Endothelial cell of umbilical vein (primary cell): ENCODE data around the gene SF3B4. TPM values are rescaled to one million over a fixed set of nuclear protein-coding genes. Genes with fewer than 3 reads are reported as not detected.
A peak's percentile ranks its signal among the peaks of the same experiment; 100 is the strongest.

Source experiments
- BruUV-seq: library from RNA; stranded (reverse); fragments of 400-500 nt; replicated peaks from 2 replicates; lab custom pipeline; 2021; lab: Mats Ljungman, UMichigan
- CTCF ChIA-PET: fragments of 300-600, 350-600 bp; sonication (Branson Sonifier 250); formaldehyde crosslinking; loops from one replicate; lab custom pipeline; 2021; ENCODE audit warnings: antibody characterized with exemption, inconsistent platforms; lab: Charles Lee
- POLR2A ChIA-PET: fragments of 300-600, 350-600 bp; sonication (Branson Sonifier 250); formaldehyde crosslinking; loops from one replicate; lab custom pipeline; 2021; ENCODE audit warnings: antibody characterized with exemption, inconsistent platforms; lab: Charles Lee
- DNase-seq: peaks from one replicate; pipeline ENCODE4 v3.0.0-alpha.2; 2011; ENCODE audit warnings: low read depth, low spot score
- FAIRE-seq: peaks from 2 replicates; lab custom pipeline; 2011; peaks lifted over from hg19 to GRCh38; lab: Jason Lieb, UNC
- H2AFZ ChIP-seq: 2 replicates; pipeline ENCODE4 v1.6.0; 2012; ENCODE audit warnings: low read depth, low read length, control low read depth, inconsistent platforms
- H3K27ac ChIP-seq: 2 replicates; pipeline ENCODE4 v1.5.1; 2011; ENCODE audit warnings: low read depth, mild to moderate bottlenecking, control low read depth, low read length, moderate library complexity; ENCODE audit not compliant: insufficient read depth
- H3K27me3 ChIP-seq, 2 experiments: 2 replicates each; pipeline versions ENCODE4 v1.6.0 to v1.6.1; 2011; ENCODE audit warnings: low read length in 2 of 2, mixed read lengths in 1 of 2; ENCODE audit not compliant: control insufficient read depth in 2 of 2, insufficient read depth in 2 of 2
- H3K36me3 ChIP-seq, 2 experiments: 2 replicates in 1 of 2; 3 replicates in 1 of 2; pipeline ENCODE4 v1.5.1; 2011; ENCODE audit warnings: low read length in 2 of 2, mild to moderate bottlenecking in 1 of 2, moderate library complexity in 1 of 2; ENCODE audit not compliant: control insufficient read depth in 2 of 2, insufficient read depth in 2 of 2; ENCODE audit errors: extremely low read depth in 1 of 2
- H3K4me1 ChIP-seq: 3 replicates; pipeline ENCODE4 v1.5.1; 2011; ENCODE audit warnings: mild to moderate bottlenecking, low read length; ENCODE audit not compliant: control insufficient read depth, insufficient read depth; ENCODE audit errors: extremely low read depth
- H3K4me2 ChIP-seq: 2 replicates; pipeline ENCODE4 v1.6.1; 2011; ENCODE audit warnings: low read length, control low read depth, mixed read lengths; ENCODE audit not compliant: insufficient read depth
- H3K4me3 ChIP-seq, 3 experiments: fragments of 200-600 bp in 1 of 3; sonication (generic), shearing (Covaris generic) in 1 of 3; replicated peaks in 1 of 3; 2 replicates each; pipeline ENCODE4 v1.5.1; 2011 to 2016; ENCODE audit warnings: control low read depth in 3 of 3, low read length in 3 of 3, mild to moderate bottlenecking in 2 of 3, inconsistent platforms in 1 of 3, low read depth in 1 of 3, moderate library complexity in 1 of 3; ENCODE audit not compliant: insufficient read depth in 1 of 3
- H3K79me2 ChIP-seq: 2 replicates; pipeline ENCODE4 v1.6.0; 2012; ENCODE audit warnings: low read length, inconsistent platforms; ENCODE audit not compliant: control insufficient read depth, insufficient read depth
- H3K9ac ChIP-seq: replicated peaks from 2 replicates; pipeline ENCODE3; 2011; ENCODE audit warnings: low read length, control low read depth; ENCODE audit not compliant: insufficient read depth; ENCODE audit errors: extremely low read depth
- H3K9me1 ChIP-seq: replicated peaks from 3 replicates; pipeline ENCODE4 v1.6.0; 2011; ENCODE audit warnings: mild to moderate bottlenecking, low read length; ENCODE audit not compliant: control insufficient read depth, insufficient read depth; ENCODE audit errors: extremely low read depth
- H3K9me3 ChIP-seq: replicated peaks from 2 replicates; pipeline ENCODE4 v1.5.1; 2012; ENCODE audit warnings: low read length, inconsistent platforms; ENCODE audit not compliant: control insufficient read depth, insufficient read depth
- H4K20me1 ChIP-seq: replicated peaks from 2 replicates; pipeline ENCODE3; 2011; ENCODE audit warnings: mild to moderate bottlenecking, low read length; ENCODE audit not compliant: control insufficient read depth, insufficient read depth; ENCODE audit errors: extremely low read depth
- EZH2 ChIP-seq: IDR thresholded peaks from 2 replicates; pipeline ENCODE4 v1.6.1; 2012; ENCODE audit warnings: borderline replicate concordance, low read depth, mild to moderate bottlenecking, moderate library complexity, low read length, inconsistent platforms; ENCODE audit not compliant: severe bottlenecking
- FOS ChIP-seq: IDR thresholded peaks from 2 replicates; pipeline ENCODE4 v1.6.1; 2011; ENCODE audit warnings: mild to moderate bottlenecking, low read length, moderate library complexity, borderline replicate concordance; ENCODE audit not compliant: insufficient read depth
- GATA2 ChIP-seq: IDR thresholded peaks from 2 replicates; pipeline ENCODE4 v1.7.0; 2011; ENCODE audit warnings: low read depth, mild to moderate bottlenecking, moderate library complexity, mixed read lengths, low read length; ENCODE audit not compliant: insufficient read length, insufficient read depth
- JUN ChIP-seq: IDR thresholded peaks from 2 replicates; pipeline ENCODE4 v1.6.1; 2011; ENCODE audit warnings: borderline replicate concordance, low read depth; ENCODE audit not compliant: insufficient read length, insufficient read depth
- MAX ChIP-seq: IDR thresholded peaks from 2 replicates; pipeline ENCODE4 v1.6.1; 2011; ENCODE audit not compliant: insufficient read depth, insufficient read length
- POLR2A ChIP-seq: IDR thresholded peaks from 2 replicates; pipeline ENCODE4 v1.6.1; 2012; ENCODE audit warnings: low read depth, mild to moderate bottlenecking, control low read depth, low read length
- dilution Hi-C: fragments of 300-500 bp; cut with MboI; formaldehyde crosslinking; loops from one replicate; pipeline ENCODE4 v1.15.0; 2019; ENCODE audit warnings: low sequenced_read_pairs; ENCODE audit not compliant: extremely low pct_ligation_motif_present
- intact Hi-C: fragments of 100-400 bp; cut with micrococcal nuclease; formaldehyde crosslinking; loops from one replicate; pipeline ENCODE4 v1.10.0; 2022
- polyA plus RNA-seq, 4 experiments: library from polyadenylated mRNA; depleted of rRNA in 3 of 4; stranded (reverse) in 3 of 4; unstranded in 1 of 4; fragments of >200 nt; gene quantifications; 2 replicates each; pipeline versions ENCODE4 v1.2.1 to v1.2.3, GENCODE V29; 2011 to 2012; ENCODE audit warnings: missing spikeins in 1 of 4
- total RNA-seq: library from RNA; stranded (reverse); gene quantifications from 2 replicates; pipeline ENCODE4 v1.2.3, GENCODE V29; 2021

Gene SF3B4
- total and polyA plus RNA-seq, 2 donors (not counting 3 experiments of a cell fraction or from before 2014, with no cell fraction given) = 62.7 to 74.4 TPM

GRCh38 chr1:149926296-149926695 is 1.3 kb downstream of the SF3B4 start:
- no peaks in the 10 kb centered on the region for H3K27me3 ChIP-seq
- peaks cover 21 to 26% of the 10 kb centered on the region in 2 experiments for H3K36me3 ChIP-seq
- BruUV-seq = no TSS peak
- H3K9me1 ChIP-seq = no peaks in the 10 kb centered on the region
- H3K4me1 ChIP-seq = peaks cover 22% of the 10 kb centered on the region
- dilution Hi-C loops (no loop called here), intact Hi-C loops (no loop called here)
- no peak overlapping the region for H3K27ac ChIP-seq
- no peak overlapping the region for H2AFZ ChIP-seq
- POLR2A ChIA-PET = no interaction called here
- H3K9ac ChIP-seq = no peak overlapping the region
- peaks cover 30% of the 10 kb centered on the region for H3K79me2 ChIP-seq
- no peak for FAIRE-seq
- no peak for DNase-seq
- H3K4me3 ChIP-seq = peak overlapping the region in 1 of 3 experiments; percentile 88
- peak overlapping the region; percentile 84 for H3K4me2 ChIP-seq
- no peaks in the 10 kb centered on the region for H3K9me3 ChIP-seq
- H4K20me1 ChIP-seq = no peaks in the 10 kb centered on the region
- TF ChIP-seq MAX = no peak
- TF ChIP-seq JUN = no peak
- no peak for TF ChIP-seq POLR2A
- CTCF ChIA-PET = no interaction called here

- TF ChIP-seq POLR2A = no peak
- no peak for TF ChIP-seq GATA2
- TF ChIP-seq EZH2 = no peak
- TF ChIP-seq MAX = no peak
- TF ChIP-seq FOS = no peak
- TF ChIP-seq JUN = no peak
- peak overlapping the region; percentile 84 for H3K4me2 ChIP-seq
- ChIA-PET CTCF (no interaction called here), POLR2A (no interaction called here)
- peaks cover 30% of the 10 kb centered on the region for H3K79me2 ChIP-seq
- no peak overlapping the region for H2AFZ ChIP-seq
- DNase-seq (no peak), FAIRE-seq (no peak)
- no peaks in the 10 kb centered on the region for H3K27me3 ChIP-seq
- H3K9me1 ChIP-seq = no peaks in the 10 kb centered on the region
- no peaks in the 10 kb centered on the region for H3K9me3 ChIP-seq
- no peak overlapping the region for H3K27ac ChIP-seq
- intact Hi-C loops (no loop called here), dilution Hi-C loops (no loop called here)
- H4K20me1 ChIP-seq = no peaks in the 10 kb centered on the region
- peaks cover 21 to 26% of the 10 kb centered on the region in 2 experiments for H3K36me3 ChIP-seq
- no TSS peak for BruUV-seq
- peaks cover 18% of the 10 kb centered on the region for H3K4me1 ChIP-seq
- no peak overlapping the region for H3K4me3 ChIP-seq
- no peak overlapping the region for H3K9ac ChIP-seq
Measured at GRCh38 chr1:149925751-149926150, 1.9 kb downstream of the SF3B4 start.
